Measurements from ENCODE around the gene LRRC8C. TPM values are rescaled to one million over a fixed set of nuclear protein-coding genes. Genes with fewer than 3 reads are reported as not detected.

LRRC8C gene
- total RNA-seq, 2 experiments from 2014 or later: 32.9 to 35.0 TPM

GRCh38 chr1:89607586-89608318 is 25.2 kb upstream of the LRRC8C start:
- Mint-ChIP-seq H3K9me3 (ENCODE audit: insufficient read depth) (no peaks in the 10 kb centered on the region), H3K27me3 (ENCODE audit: low read depth) (no peaks in the 10 kb centered on the region), H3K4me1 (ENCODE audit: low read depth) (peaks cover 93% of the 10 kb centered on the region), H3K27ac (peak overlapping the region; percentile 92), H3K4me3 (peak overlapping the region; percentile 71), H3K36me3 (ENCODE audit: low read depth) (peaks cover 24% of the 10 kb centered on the region)
- DNase-seq: no peak
- ChIA-PET POLR2A (interaction anchor here (0.6 to 10.5 kb wide), 12 partner anchors 9 to 336 kb away, joined by 3 to 201 read pairs (median 5); partner anchors contain the start of genes GBP5, LRRC8B and LRRC8C), CTCF (interaction anchor here (0.8 to 5.3 kb wide), 17 partner anchors 11 to 236 kb away, joined by 3 to 82 read pairs (median 4); partner anchors contain the start of gene LRRC8C)
- ATAC-seq: no peak

- H3K27ac Mint-ChIP-seq: peak overlapping the region; percentile 92
Measured at GRCh38 chr1:89608319-89608983, 24.5 kb upstream of the LRRC8C start.

GRCh38 chr1:89608984-89609725 is 23.8 kb upstream of the LRRC8C start:
- no peaks in the 10 kb centered on the region for H3K9me3 Mint-ChIP-seq (ENCODE audit: insufficient read depth)
- H3K4me1 Mint-ChIP-seq (ENCODE audit: low read depth): peaks cover 91% of the 10 kb centered on the region
- H3K27ac Mint-ChIP-seq: peak overlapping the region; percentile 92
- POLR2A ChIA-PET: interaction anchor here (0.8 to 10.5 kb wide), 15 partner anchors 9 to 339 kb away, joined by 3 to 201 read pairs (median 5); partner anchors contain the start of genes GBP5, LRRC8B and LRRC8C
- H3K36me3 Mint-ChIP-seq (ENCODE audit: low read depth): peaks cover 22% of the 10 kb centered on the region
- no peaks in the 10 kb centered on the region for H3K27me3 Mint-ChIP-seq (ENCODE audit: low read depth)
- CTCF ChIA-PET: interaction anchor here (0.8 to 5.3 kb wide), 19 partner anchors 7 to 154 kb away, joined by 3 to 82 read pairs (median 5); partner anchors contain the start of genes LRRC8B and LRRC8C
- ATAC-seq (peak; percentile 34), DNase-seq (peak; percentile 80)
- H3K4me3 Mint-ChIP-seq: peak overlapping the region; percentile 71

More at GRCh38 chr1:89608319-89608983, 24.5 kb upstream of the LRRC8C start:
- Mint-ChIP-seq H3K36me3 (ENCODE audit: low read depth) (peaks cover 21% of the 10 kb centered on the region), H3K9me3 (ENCODE audit: insufficient read depth) (no peaks in the 10 kb centered on the region), H3K4me3 (peak overlapping the region; percentile 71), H3K27me3 (ENCODE audit: low read depth) (no peaks in the 10 kb centered on the region), H3K4me1 (ENCODE audit: low read depth) (peaks cover 92% of the 10 kb centered on the region)
- peak; percentile 76 for DNase-seq
- POLR2A ChIA-PET: interaction anchor here (0.6 to 10.5 kb wide), 16 partner anchors 8 to 339 kb away, joined by 3 to 201 read pairs (median 5); partner anchors contain the start of genes GBP5, LRRC8B and LRRC8C
- ATAC-seq: peak; percentile 37
- CTCF ChIA-PET: interaction anchor here (0.9 to 5.3 kb wide), 20 partner anchors 7 to 235 kb away, joined by 3 to 82 read pairs (median 4); partner anchors contain the start of genes LRRC8B and LRRC8C

- peaks cover 26% of the 10 kb centered on the region for H3K36me3 Mint-ChIP-seq (ENCODE audit: low read depth)
- ATAC-seq: peak; percentile 2
- H3K4me3 Mint-ChIP-seq: peak overlapping the region; percentile 71
- peak; percentile 60 for DNase-seq
- no peaks in the 10 kb centered on the region for H3K27me3 Mint-ChIP-seq (ENCODE audit: low read depth)
- H3K9me3 Mint-ChIP-seq (ENCODE audit: insufficient read depth): no peaks in the 10 kb centered on the region
- CTCF ChIA-PET: interaction anchor here (0.8 to 5.3 kb wide), 12 partner anchors 8 to 153 kb away, joined by 3 to 82 read pairs (median 26); partner anchors contain the start of gene LRRC8C
- H3K4me1 Mint-ChIP-seq (ENCODE audit: low read depth): peaks cover 91% of the 10 kb centered on the region
- POLR2A ChIA-PET: interaction anchor here (0.6 to 10.5 kb wide), 11 partner anchors 10 to 153 kb away, joined by 3 to 201 read pairs (median 5); partner anchors contain the start of genes LRRC8B and LRRC8C
- peak overlapping the region; percentile 92 for H3K27ac Mint-ChIP-seq
Measured at GRCh38 chr1:89609781-89610456, 23.0 kb upstream of the LRRC8C start.

GRCh38 chr1:89610457-89611011 is 22.4 kb upstream of the LRRC8C start:
- Mint-ChIP-seq H3K9me3 (ENCODE audit: insufficient read depth) (no peaks in the 10 kb centered on the region), H3K27me3 (ENCODE audit: low read depth) (no peaks in the 10 kb centered on the region), H3K4me3 (peak overlapping the region; percentile 71), H3K36me3 (ENCODE audit: low read depth) (peaks cover 24% of the 10 kb centered on the region), H3K27ac (peak overlapping the region; percentile 92), H3K4me1 (ENCODE audit: low read depth) (peaks cover 89% of the 10 kb centered on the region)
- peak; percentile 70 for DNase-seq
- ChIA-PET CTCF (interaction anchor here (0.7 to 5.3 kb wide), 20 partner anchors 8 to 171 kb away, joined by 3 to 82 read pairs (median 6); partner anchors contain the start of gene LRRC8C), POLR2A (interaction anchor here (0.6 to 10.5 kb wide), 13 partner anchors 8 to 483 kb away, joined by 3 to 201 read pairs (median 4); partner anchors contain the start of genes LRRC8B and LRRC8C)
- ATAC-seq: peak; percentile 57

GRCh38 chr1:89611721-89612120 is 21.2 kb upstream of the LRRC8C start:
- H3K9me3 Mint-ChIP-seq (ENCODE audit: insufficient read depth): no peaks in the 10 kb centered on the region
- H3K4me3 Mint-ChIP-seq: peak overlapping the region; percentile 68
- ChIA-PET POLR2A (interaction anchor here (0.6 to 10.5 kb wide), 10 partner anchors 9 to 232 kb away, joined by 3 to 201 read pairs (median 4); partner anchors contain the start of gene LRRC8C), CTCF (interaction anchor here (0.7 to 5.3 kb wide), 21 partner anchors 8 to 345 kb away, joined by 3 to 82 read pairs (median 4); partner anchors contain the start of gene LRRC8C)
- peak; percentile 47 for DNase-seq
- H3K27ac Mint-ChIP-seq: peak overlapping the region; percentile 92
- no peaks in the 10 kb centered on the region for H3K27me3 Mint-ChIP-seq (ENCODE audit: low read depth)
- H3K4me1 Mint-ChIP-seq (ENCODE audit: low read depth): peaks cover 83% of the 10 kb centered on the region
- ATAC-seq: peak; percentile 48
- peaks cover 27% of the 10 kb centered on the region for H3K36me3 Mint-ChIP-seq (ENCODE audit: low read depth)

GRCh38 chr1:89613928-89614327 is 19.0 kb upstream of the LRRC8C start:
- no peak for DNase-seq
- ChIA-PET CTCF (interaction anchor here (1.0 to 3.3 kb wide), 4 partner anchors 9 to 149 kb away, joined by 7 to 20 read pairs (median 8); no protein-coding TSS in a partner anchor), POLR2A (interaction anchor here (0.8 to 1.3 kb wide), 2 partner anchors 13 to 15 kb away, joined by 3 to 8 read pairs; no protein-coding TSS in a partner anchor)
- Mint-ChIP-seq H3K27ac (no peak overlapping the region), H3K4me3 (no peak overlapping the region), H3K36me3 (ENCODE audit: low read depth) (peaks cover 45% of the 10 kb centered on the region), H3K9me3 (ENCODE audit: insufficient read depth) (peaks cover 9% of the 10 kb centered on the region), H3K27me3 (ENCODE audit: low read depth) (no peaks in the 10 kb centered on the region), H3K4me1 (ENCODE audit: low read depth) (peaks cover 65% of the 10 kb centered on the region)
- ATAC-seq: no peak

GRCh38 chr1:89615676-89616598 is 17.0 kb upstream of the LRRC8C start:
- POLR2A ChIA-PET: interaction anchor here (1.2 kb wide), 1 partner anchor 11 kb away, joined by 5 read pairs; no protein-coding TSS in a partner anchor
- ATAC-seq: no peak

More at GRCh38 chr1:89615676-89616598, 17.0 kb upstream of the LRRC8C start:
- Mint-ChIP-seq H3K27me3 (ENCODE audit: low read depth) (no peaks in the 10 kb centered on the region), H3K4me3 (no peak overlapping the region), H3K4me1 (ENCODE audit: low read depth) (peaks cover 63% of the 10 kb centered on the region), H3K36me3 (ENCODE audit: low read depth) (peaks cover 49% of the 10 kb centered on the region), H3K9me3 (ENCODE audit: insufficient read depth) (peaks cover 11% of the 10 kb centered on the region), H3K27ac (no peak overlapping the region)
- CTCF ChIA-PET: interaction anchor here (1.1 to 5.5 kb wide), 9 partner anchors 7 to 147 kb away, joined by 3 to 53 read pairs (median 9); partner anchors contain the start of gene LRRC8C
- no peak for DNase-seq
